ENCODE data around the gene COL9A3. TPM values are rescaled to one million over a fixed set of nuclear protein-coding genes. Genes with fewer than 3 reads are reported as not detected.

The COL9A3 gene
- total RNA-seq, 2 experiments from 2014 or later: 0.42 to 0.82 TPM

- ATAC-seq (ENCODE audit: low read depth): no peak
Observed at GRCh38 chr20:62822239-62822787, 5.5 kb downstream of the COL9A3 start.

DNA sequence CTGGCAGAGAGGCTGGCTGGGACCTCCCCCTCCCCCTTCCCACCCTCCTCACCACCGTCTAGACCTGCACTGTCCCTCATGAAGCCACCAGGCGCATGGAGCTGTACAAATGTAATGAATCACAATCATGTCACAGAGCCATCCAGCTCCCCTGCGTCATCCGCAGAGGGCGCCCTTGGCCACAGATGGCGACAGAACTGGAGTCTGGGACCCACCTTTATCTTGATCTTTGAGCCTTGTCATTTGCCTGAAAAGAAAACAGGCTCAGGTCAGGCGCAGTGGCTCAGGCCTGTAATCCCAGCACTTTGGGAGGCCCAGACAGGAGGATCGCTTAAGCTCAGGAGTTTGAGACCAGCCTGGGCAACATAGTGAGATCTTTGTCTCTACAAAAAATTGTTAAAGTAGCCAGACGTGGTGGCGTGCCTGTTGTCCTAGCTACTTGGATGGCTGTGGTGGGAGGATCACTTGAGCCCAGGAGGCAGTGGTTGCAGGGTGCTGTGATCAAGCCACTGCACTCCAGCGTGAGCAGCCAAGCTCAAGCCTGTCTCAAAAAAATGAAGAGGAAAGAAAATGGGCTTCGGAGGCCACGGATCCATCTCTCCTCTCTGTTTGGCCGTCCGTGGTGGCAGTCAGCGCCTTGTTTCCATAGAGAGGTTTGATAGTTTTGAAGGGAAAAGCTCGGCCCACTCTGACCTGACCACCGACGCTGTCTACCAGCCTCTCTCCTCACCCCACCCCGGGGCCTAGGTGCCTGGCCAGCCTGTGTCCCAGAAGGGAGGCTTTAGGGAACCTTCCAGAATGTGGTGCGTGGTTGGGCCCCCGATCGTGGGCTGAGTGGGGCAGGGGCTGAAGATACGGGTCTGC, 6.2 kb downstream of the COL9A3 start:
- H3K36me3 Mint-ChIP-seq: no peaks in the 10 kb centered on the region
- no peak overlapping the region for H3K4me3 Mint-ChIP-seq
- H3K4me1 Mint-ChIP-seq: no peaks in the 10 kb centered on the region
- POLR2A ChIA-PET: interaction anchor here (1.0 to 1.4 kb wide), 2 partner anchors 19 to 29 kb away, joined by 3 read pairs; partner anchors contain the start of gene OGFR
- H3K27ac Mint-ChIP-seq: no peak overlapping the region
- peaks cover 4% of the 10 kb centered on the region for H3K27me3 Mint-ChIP-seq
- DNase-seq (peak; percentile 66), ATAC-seq (ENCODE audit: low read depth) (peak; percentile 61)
- no peaks in the 10 kb centered on the region for H3K9me3 Mint-ChIP-seq

More at GRCh38 chr20:62822239-62822787, 5.5 kb downstream of the COL9A3 start:
- H3K36me3 Mint-ChIP-seq: no peaks in the 10 kb centered on the region
- H3K27me3 Mint-ChIP-seq: peaks cover 8% of the 10 kb centered on the region
- DNase-seq: no peak
- POLR2A ChIA-PET: interaction anchor here (1.0 to 1.4 kb wide), 2 partner anchors 18 to 28 kb away, joined by 3 read pairs; partner anchors contain the start of gene OGFR
- no peaks in the 10 kb centered on the region for H3K4me1 Mint-ChIP-seq
- no peak overlapping the region for H3K4me3 Mint-ChIP-seq
- H3K27ac Mint-ChIP-seq: no peak overlapping the region
- H3K9me3 Mint-ChIP-seq: no peaks in the 10 kb centered on the region

DNA sequence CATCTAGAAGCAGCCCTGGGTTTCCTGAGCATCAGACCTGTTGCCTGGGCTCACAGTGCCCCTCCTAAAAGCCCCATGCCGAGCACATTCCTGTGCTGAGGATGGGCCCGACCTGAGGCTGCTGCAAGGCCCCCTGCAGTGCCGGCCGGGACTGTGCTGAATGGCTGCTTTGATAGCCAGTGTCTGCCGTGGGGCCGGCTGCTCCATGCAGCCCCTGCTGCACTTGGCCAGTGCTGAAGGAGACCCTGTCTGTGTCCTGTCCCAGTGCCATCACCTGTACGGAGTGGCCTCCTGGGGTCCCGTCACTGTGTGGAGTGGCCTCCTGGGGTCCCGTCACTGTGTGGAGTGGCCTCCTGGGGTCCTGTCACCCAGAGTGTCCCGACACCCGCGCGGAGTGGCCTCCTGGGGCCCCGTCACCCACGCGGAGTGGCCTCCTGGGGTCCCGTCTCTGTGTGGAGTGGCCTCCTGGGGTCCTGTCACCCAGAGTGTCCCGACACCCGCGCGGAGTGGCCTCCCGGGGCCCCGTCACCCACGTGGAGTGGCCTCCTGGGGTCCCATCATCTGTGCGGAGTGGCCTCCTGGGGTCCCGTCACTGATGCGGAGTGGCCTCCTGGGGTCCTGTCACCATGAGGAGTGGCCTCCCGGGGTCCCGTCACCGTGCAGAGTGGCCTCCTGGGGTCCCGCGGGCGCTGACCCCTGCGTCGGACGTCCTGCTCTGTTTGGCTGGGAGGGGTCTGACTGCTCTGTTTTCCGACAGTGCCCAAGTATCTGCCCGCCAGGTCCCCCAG, 7.0 kb downstream of the COL9A3 start:
- no peaks in the 10 kb centered on the region for H3K4me1 Mint-ChIP-seq
- H3K36me3 Mint-ChIP-seq: no peaks in the 10 kb centered on the region
- DNase-seq (peak; percentile 31), ATAC-seq (ENCODE audit: low read depth) (no peak)
- POLR2A ChIA-PET: interaction anchor here (1.4 kb wide), 1 partner anchor 30 kb away, joined by 3 read pairs; no protein-coding TSS in a partner anchor
- no peaks in the 10 kb centered on the region for H3K9me3 Mint-ChIP-seq
- H3K27me3 Mint-ChIP-seq: no peaks in the 10 kb centered on the region
- H3K27ac Mint-ChIP-seq: no peak overlapping the region
- no peak overlapping the region for H3K4me3 Mint-ChIP-seq

- Mint-ChIP-seq H3K9me3 (no peaks in the 10 kb centered on the region), H3K4me3 (no peak overlapping the region), H3K27ac (no peak overlapping the region), H3K36me3 (no peaks in the 10 kb centered on the region), H3K4me1 (no peaks in the 10 kb centered on the region), H3K27me3 (no peaks in the 10 kb centered on the region)
- POLR2A ChIA-PET: no interaction called here
- ATAC-seq (ENCODE audit: low read depth) (peak; percentile 41), DNase-seq (peak; percentile 37)
Observed at GRCh38 chr20:62824476-62825332, 7.9 kb downstream of the COL9A3 start.

DNA sequence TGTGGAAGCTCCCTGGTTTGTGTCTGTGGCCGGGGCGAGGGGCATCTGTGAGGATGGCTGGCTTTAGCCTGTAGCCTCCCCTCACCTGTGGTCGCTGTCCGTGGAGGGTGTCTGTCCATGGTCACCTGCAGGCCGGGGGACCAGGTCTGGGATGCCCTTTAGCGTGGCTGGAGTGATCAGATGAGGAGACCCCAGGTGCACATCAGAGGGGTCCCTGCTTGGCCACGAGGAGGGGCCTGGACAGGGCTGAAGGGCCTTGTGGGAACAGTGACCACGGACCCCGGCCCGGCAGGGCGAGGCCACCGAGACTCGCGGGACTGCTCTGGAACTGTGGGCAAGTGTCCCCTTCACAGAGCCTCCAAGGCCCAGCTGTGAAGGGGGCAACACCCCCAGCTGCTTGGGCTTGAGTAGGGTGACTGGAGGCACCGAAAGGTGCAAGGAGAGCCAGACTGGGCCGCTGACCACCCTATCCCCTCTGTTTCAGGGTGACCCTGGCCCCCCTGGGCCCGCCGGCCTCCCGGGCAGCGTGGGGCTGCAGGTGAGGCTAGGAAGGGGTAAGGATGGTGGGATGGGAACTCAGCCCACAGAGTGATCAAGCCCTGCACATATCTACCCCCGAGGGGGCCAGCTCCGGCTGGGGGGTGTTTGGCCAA, 8.6 kb downstream of the COL9A3 start:
- DNase-seq: peak; percentile 37
- Mint-ChIP-seq H3K27ac (no peak overlapping the region), H3K9me3 (no peaks in the 10 kb centered on the region), H3K4me1 (no peaks in the 10 kb centered on the region), H3K36me3 (no peaks in the 10 kb centered on the region), H3K4me3 (no peak overlapping the region), H3K27me3 (no peaks in the 10 kb centered on the region)
- no peak for ATAC-seq (ENCODE audit: low read depth)
- POLR2A ChIA-PET: no interaction called here

GRCh38 chr20:62825986-62826645, 9.3 kb downstream of the COL9A3 start:
- POLR2A ChIA-PET: no interaction called here
- Mint-ChIP-seq H3K27me3 (no peaks in the 10 kb centered on the region), H3K9me3 (no peaks in the 10 kb centered on the region), H3K4me3 (no peak overlapping the region), H3K36me3 (no peaks in the 10 kb centered on the region), H3K4me1 (no peaks in the 10 kb centered on the region), H3K27ac (no peak overlapping the region)
- no peak for DNase-seq
- ATAC-seq (ENCODE audit: low read depth): no peak

DNA sequence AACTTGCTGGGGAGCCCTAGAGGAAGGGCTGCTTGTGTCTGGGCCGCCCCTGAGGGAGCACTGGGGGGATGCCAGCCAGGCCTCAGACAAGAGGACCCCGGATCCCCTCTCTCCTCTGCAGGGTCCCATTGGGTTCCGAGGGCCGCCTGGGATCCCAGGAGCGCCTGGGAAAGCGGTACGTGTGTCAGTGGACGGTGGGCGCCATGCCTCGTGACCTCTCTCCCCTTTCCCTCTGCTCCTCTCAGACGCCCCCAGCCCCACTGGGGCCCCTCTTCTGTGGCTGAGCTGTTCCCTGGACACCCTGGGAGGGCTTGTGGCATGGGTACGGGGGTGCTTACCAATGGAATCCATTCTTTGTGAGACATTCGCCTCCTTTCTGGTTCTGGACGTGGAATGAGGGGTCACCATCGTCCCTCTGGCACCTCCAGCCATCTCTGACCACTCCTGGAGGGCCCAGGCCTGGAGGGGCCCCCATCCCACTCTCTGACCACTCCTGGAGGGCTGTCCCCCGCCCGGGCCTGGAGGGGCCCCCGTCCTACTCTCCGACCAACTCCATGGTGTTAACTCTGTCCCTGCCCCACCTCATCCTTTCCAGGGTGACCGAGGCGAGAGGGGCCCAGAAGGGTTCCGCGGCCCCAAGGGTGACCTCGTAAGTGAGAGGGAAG, 9.9 kb downstream of the COL9A3 start:
- Mint-ChIP-seq H3K27ac (no peak overlapping the region), H3K9me3 (no peaks in the 10 kb centered on the region), H3K27me3 (no peaks in the 10 kb centered on the region), H3K4me1 (peaks cover 1% of the 10 kb centered on the region), H3K4me3 (no peak overlapping the region), H3K36me3 (no peaks in the 10 kb centered on the region)
- POLR2A ChIA-PET: no interaction called here
- ATAC-seq (ENCODE audit: low read depth) (no peak), DNase-seq (no peak)

- no peaks in the 10 kb centered on the region for H3K27me3 Mint-ChIP-seq
- no peak for ATAC-seq (ENCODE audit: low read depth)
- H3K36me3 Mint-ChIP-seq: no peaks in the 10 kb centered on the region
- no peak overlapping the region for H3K4me3 Mint-ChIP-seq
- no peaks in the 10 kb centered on the region for H3K9me3 Mint-ChIP-seq
- DNase-seq: no peak
- peaks cover 4% of the 10 kb centered on the region for H3K4me1 Mint-ChIP-seq
- POLR2A ChIA-PET: no interaction called here
- no peak overlapping the region for H3K27ac Mint-ChIP-seq
Observed at GRCh38 chr20:62827311-62828038, 10.6 kb downstream of the COL9A3 start.

DNA sequence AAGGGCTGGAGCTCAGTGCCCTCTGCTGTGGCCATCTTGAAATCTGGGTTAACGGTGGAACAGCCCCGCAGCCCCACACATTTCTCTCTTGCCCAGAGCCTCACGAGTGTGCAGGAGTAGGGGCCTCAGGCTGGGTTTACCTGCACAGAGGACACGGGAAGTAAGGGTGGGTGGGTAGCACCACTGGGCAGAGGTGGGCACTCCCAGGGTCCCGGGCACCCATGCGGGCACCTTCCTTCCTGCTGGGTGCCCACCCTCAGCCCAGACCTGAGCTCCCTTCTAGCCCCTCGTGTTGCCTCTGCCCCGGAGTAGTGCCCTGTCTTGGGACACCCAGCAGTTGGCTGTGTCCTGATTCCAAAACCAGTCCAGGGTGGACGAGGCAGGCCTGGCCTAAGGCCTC, 11.2 kb downstream of the COL9A3 start:
- Mint-ChIP-seq H3K27me3 (no peaks in the 10 kb centered on the region), H3K9me3 (no peaks in the 10 kb centered on the region), H3K4me1 (peaks cover 9% of the 10 kb centered on the region), H3K36me3 (no peaks in the 10 kb centered on the region), H3K4me3 (no peak overlapping the region), H3K27ac (no peak overlapping the region)
- POLR2A ChIA-PET: no interaction called here
- ATAC-seq (ENCODE audit: low read depth) (no peak), DNase-seq (no peak)

GRCh38 chr20:62828511-62829230, 11.8 kb downstream of the COL9A3 start:
- Mint-ChIP-seq H3K9me3 (no peaks in the 10 kb centered on the region), H3K36me3 (no peaks in the 10 kb centered on the region), H3K27me3 (no peaks in the 10 kb centered on the region), H3K4me1 (peaks cover 9% of the 10 kb centered on the region), H3K4me3 (no peak overlapping the region), H3K27ac (no peak overlapping the region)
- ATAC-seq (ENCODE audit: low read depth): no peak
- no peak for DNase-seq
- POLR2A ChIA-PET: no interaction called here

All from activated naive CD8-positive, alpha-beta T cell treated with anti-CD3 and anti-CD28 coated beads, Interleukin-2, amount 10 ng/mL, durations not matched to agents 7 days and 5 days (primary cell).